ENCODE measurements around the gene SHISAL1.

DNA sequence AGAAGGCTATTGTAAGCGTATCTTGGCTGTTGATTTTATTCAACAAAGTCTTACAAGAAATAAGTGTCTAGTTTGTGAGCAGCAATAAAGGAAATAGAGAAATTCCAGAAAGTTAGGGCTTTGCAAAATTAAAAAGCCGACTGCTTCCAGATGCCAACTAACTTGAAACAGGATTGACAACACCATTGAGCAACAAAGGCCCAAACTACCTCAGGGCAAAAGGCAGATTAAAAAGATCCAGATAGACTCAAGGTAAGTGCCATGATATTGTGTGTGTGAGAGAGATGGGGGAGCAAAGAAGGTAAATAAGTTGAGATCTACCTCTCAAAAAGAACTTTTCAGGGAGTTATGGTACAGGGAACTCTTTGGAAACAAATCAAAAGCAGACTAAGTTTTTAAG is 82.9 kb downstream of the SHISAL1 start:
- TF ChIP-seq POLR2A (IDR thresholded peaks at IDR 0.05) = no peak
- TF ChIP-seq, protein P1, sequence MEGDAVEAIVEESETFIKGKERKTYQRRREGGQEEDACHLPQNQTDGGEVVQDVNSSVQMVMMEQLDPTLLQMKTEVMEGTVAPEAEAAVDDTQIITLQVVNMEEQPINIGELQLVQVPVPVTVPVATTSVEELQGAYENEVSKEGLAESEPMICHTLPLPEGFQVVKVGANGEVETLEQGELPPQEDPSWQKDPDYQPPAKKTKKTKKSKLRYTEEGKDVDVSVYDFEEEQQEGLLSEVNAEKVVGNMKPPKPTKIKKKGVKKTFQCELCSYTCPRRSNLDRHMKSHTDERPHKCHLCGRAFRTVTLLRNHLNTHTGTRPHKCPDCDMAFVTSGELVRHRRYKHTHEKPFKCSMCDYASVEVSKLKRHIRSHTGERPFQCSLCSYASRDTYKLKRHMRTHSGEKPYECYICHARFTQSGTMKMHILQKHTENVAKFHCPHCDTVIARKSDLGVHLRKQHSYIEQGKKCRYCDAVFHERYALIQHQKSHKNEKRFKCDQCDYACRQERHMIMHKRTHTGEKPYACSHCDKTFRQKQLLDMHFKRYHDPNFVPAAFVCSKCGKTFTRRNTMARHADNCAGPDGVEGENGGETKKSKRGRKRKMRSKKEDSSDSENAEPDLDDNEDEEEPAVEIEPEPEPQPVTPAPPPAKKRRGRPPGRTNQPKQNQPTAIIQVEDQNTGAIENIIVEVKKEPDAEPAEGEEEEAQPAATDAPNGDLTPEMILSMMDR (IDR thresholded peaks at IDR 0.05) = no peak
